K562 (cell line): ENCODE data around the gene PLEKHN1. TPM values are rescaled to one million over a fixed set of nuclear protein-coding genes. Genes with fewer than 3 reads are reported as not detected.
A peak's percentile ranks its signal among the peaks of the same experiment; 100 is the strongest.

Experiments
- ATAC-seq: fragments of 200-7000 bp; cut with Tn5 transposase; 3 replicates; pipeline ENCODE4 v1.9.1; 2020; ENCODE audit warnings: moderate library complexity
- BruUV-seq: library from RNA; stranded (reverse); fragments of 400-500 nt; replicated peaks from 2 replicates; lab custom pipeline; 2021; lab: Mats Ljungman, UMichigan
- CTCF ChIA-PET: fragments of 300-600 bp; formaldehyde crosslinking; extraction: SDS; loops from one replicate; lab custom pipeline; 2021; ENCODE audit warnings: low intra/inter-chr PET ratio; lab: Yijun Ruan, JAX
- POLR2A ChIA-PET: fragments of 300-600, 350-650 bp; sonication (Branson Sonifier 250); formaldehyde crosslinking; extraction: SDS; loops from one replicate; lab custom pipeline; 2021; ENCODE audit warnings: antibody characterized with exemption, inconsistent platforms; lab: Yijun Ruan, JAX
- DNase-seq, 4 experiments: peaks; one replicate each; pipeline versions ENCODE4 v3.0.0 to v3.0.0-alpha.2; 2011 to 2018; ENCODE audit warnings: low spot score in 3 of 4, mixed read lengths in 3 of 4; ENCODE audit errors: extremely low read depth in 1 of 4
- FAIRE-seq: peaks from 2 replicates; lab custom pipeline; 2011; peaks lifted over from hg19 to GRCh38; lab: Jason Lieb, UNC
- H2AFZ ChIP-seq: 2 replicates; pipeline ENCODE4 v1.6.0; 2011; ENCODE audit warnings: low read depth, low read length, control low read depth, inconsistent platforms
- H3K27ac ChIP-seq: fragments of 200-600 bp; 3 replicates; pipeline ENCODE4 v1.8.0; 2011; ENCODE audit warnings: low read depth, mild to moderate bottlenecking, control low read depth, inconsistent platforms, low read length, moderate library complexity, mixed read lengths; ENCODE audit errors: extremely low read depth
- H3K27me3 ChIP-seq, 2 experiments: fragments of 300-600 bp in 1 of 2; 2 replicates in 1 of 2; 3 replicates in 1 of 2; pipeline versions ENCODE4 v1.6.0 to v1.8.0; 2011; ENCODE audit warnings: inconsistent platforms in 2 of 2, low read length in 2 of 2, mild to moderate bottlenecking in 1 of 2, mixed read lengths in 1 of 2, moderate library complexity in 1 of 2; ENCODE audit not compliant: control insufficient read depth in 2 of 2, insufficient read depth in 2 of 2
- H3K36me3 ChIP-seq: fragments of 300-600 bp; 3 replicates; pipeline ENCODE4 v1.8.0; 2011; ENCODE audit warnings: mild to moderate bottlenecking, low read length, inconsistent platforms; ENCODE audit not compliant: control insufficient read depth, insufficient read depth
- H3K4me1 ChIP-seq, 2 experiments: fragments of 200-600 bp in 1 of 2; replicated peaks in 1 of 2; 2 replicates in 1 of 2; 3 replicates in 1 of 2; pipeline versions ENCODE4 v1.5.1 to v1.8.0; 2011; ENCODE audit warnings: inconsistent platforms in 2 of 2, low read length in 2 of 2, mild to moderate bottlenecking in 1 of 2, mixed read lengths in 1 of 2, moderate library complexity in 1 of 2; ENCODE audit not compliant: control insufficient read depth in 2 of 2, insufficient read depth in 2 of 2
- H3K4me2 ChIP-seq: 2 replicates; pipeline ENCODE4 v1.6.1; 2011; ENCODE audit warnings: low read length, control low read depth, inconsistent platforms, mixed read lengths; ENCODE audit not compliant: insufficient read depth
- H3K4me3 ChIP-seq: fragments of 200-600 bp; sonication (generic), shearing (Covaris generic); 2 replicates; pipeline ENCODE4 v1.5.1; 2016; ENCODE audit warnings: control low read depth, inconsistent platforms
- H3K79me2 ChIP-seq: fragments of 200-600 bp; 3 replicates; pipeline ENCODE4 v1.8.0; 2011; ENCODE audit warnings: low read length, inconsistent platforms; ENCODE audit not compliant: control insufficient read depth, insufficient read depth
- H3K9ac ChIP-seq, 2 experiments: 2 replicates each; pipeline versions ENCODE4 v1.6.0 to v1.6.1; 2011; ENCODE audit warnings: low read depth in 2 of 2, low read length in 2 of 2, control low read depth in 1 of 2, inconsistent platforms in 1 of 2, mild to moderate bottlenecking in 1 of 2, mixed read lengths in 1 of 2; ENCODE audit not compliant: insufficient read depth in 1 of 2
- H3K9me1 ChIP-seq: one replicate; pipeline ENCODE4 v1.6.0; 2011; ENCODE audit warnings: inconsistent platforms, mild to moderate bottlenecking, low read length, moderate library complexity; ENCODE audit not compliant: control insufficient read depth, insufficient read depth
- H3K9me3 ChIP-seq: replicated peaks from 2 replicates; pipeline ENCODE4 v1.5.1; 2011; ENCODE audit warnings: low read depth, low read length, inconsistent platforms; ENCODE audit not compliant: control insufficient read depth, insufficient read depth
- H4K20me1 ChIP-seq: replicated peaks from 2 replicates; pipeline ENCODE4 v1.6.1; 2011; ENCODE audit warnings: low read length, inconsistent platforms, mixed read lengths; ENCODE audit not compliant: control insufficient read depth, insufficient read depth
- BCOR ChIP-seq: fragments of 450-650 bp; IDR thresholded peaks from 2 replicates; pipeline ENCODE4 v1.6.1; 2016
- CBFB ChIP-seq: sonication (generic); formaldehyde crosslinking; IDR thresholded peaks from 2 replicates; pipeline ENCODE4 v1.4.0; 2020; ENCODE audit warnings: mild to moderate bottlenecking, missing genetic modification reagents
- FOS ChIP-seq: IDR thresholded peaks from 3 replicates; pipeline ENCODE4 v1.6.1; 2011; ENCODE audit not compliant: insufficient read length; ENCODE audit errors: extremely low read depth
- KLF1 ChIP-seq: fragments of 450-650 bp; IDR thresholded peaks from 2 replicates; pipeline ENCODE4 v1.6.1; 2016; ENCODE audit warnings: missing genetic modification characterization, missing compliant biosample characterization
- MTF1 ChIP-seq: fragments of 250-450 bp; sonication (Bioruptor Pico); IDR thresholded peaks from 2 replicates; pipeline ENCODE4 v1.9.0; 2021; ENCODE audit warnings: moderate library complexity, mild to moderate bottlenecking, inconsistent platforms, borderline replicate concordance
- POLR2G ChIP-seq: fragments of 200-400 bp; formaldehyde crosslinking; IDR thresholded peaks from 2 replicates; pipeline ENCODE4 v1.6.1; 2017; ENCODE audit warnings: low read depth, mild to moderate bottlenecking, antibody characterized with exemption, low read length, moderate library complexity
- RBFOX2 ChIP-seq: fragments of 200-400 bp; formaldehyde crosslinking; IDR thresholded peaks from 2 replicates; pipeline ENCODE4 v1.6.1; 2017; ENCODE audit warnings: low read depth, mild to moderate bottlenecking, low read length, moderate library complexity
- SIN3A ChIP-seq, 2 experiments: fragments of 150-350 bp in 1 of 2; IDR thresholded peaks; 2 replicates each; pipeline ENCODE4 v1.6.1; 2011 to 2016; ENCODE audit warnings: borderline replicate concordance in 2 of 2, low read depth in 2 of 2, low read length in 2 of 2, mild to moderate bottlenecking in 2 of 2, moderate library complexity in 2 of 2; ENCODE audit not compliant: control insufficient read depth in 1 of 2
- ZC3H4 ChIP-seq: sonication (generic); formaldehyde crosslinking; IDR thresholded peaks from 2 replicates; pipeline ENCODE4 v1.9.0; 2021; ENCODE audit warnings: missing genetic modification reagents, borderline replicate concordance
- ZNF12 ChIP-seq: sonication (generic); formaldehyde crosslinking; IDR thresholded peaks from 2 replicates; pipeline ENCODE4 v1.4.0; 2020; ENCODE audit warnings: mild to moderate bottlenecking, missing genetic modification reagents
- ZNF444 ChIP-seq: fragments of 250-450 bp; sonication (Bioruptor Pico); IDR thresholded peaks from 2 replicates; pipeline ENCODE4 v1.4.0; 2020; ENCODE audit warnings: mild to moderate bottlenecking, moderate library complexity
- WGBS: fragments of 100-300 bp; shearing (Covaris generic); methylation state at CpG from one replicate; pipeline ENCODE4 v1.1.6; 2016; ENCODE audit warnings: low coverage, mixed read lengths; ENCODE audit not compliant: insufficient coverage; ENCODE audit errors: missing lambda C conversion rate; 5-methylcytosine and 5-hydroxymethylcytosine counted together
- in situ Hi-C: fragments of 300-500 bp; cut with MboI; formaldehyde crosslinking; loops from 4 replicates; pipeline ENCODE4 v1.15.0; 2018; ENCODE audit warnings: inconsistent platforms, mixed read lengths
- intact Hi-C: fragments of 100-400 bp; cut with micrococcal nuclease; formaldehyde crosslinking; loops from 2 replicates; pipeline ENCODE4 v1.14.2; 2022
- polyA plus RNA-seq, 8 experiments: library from polyadenylated mRNA; depleted of rRNA in 4 of 8; stranded (reverse) in 5 of 8; unstranded in 3 of 8; fragments of >200 nt; fragmentation: Nextera tagmentation in 2 of 8; fragmentation: Illumina TruSeq in 1 of 8; extraction: Ambion mirVana in 2 of 8; extraction: Trizol in 1 of 8; gene quantifications; 2 replicates each; pipeline versions ENCODE4 v1.2.1 to v1.2.3, GENCODE V29; 2011 to 2014; ENCODE audit warnings: inconsistent platforms in 1 of 8, missing spikeins in 1 of 8
- total RNA-seq, 7 experiments: library from RNA; depleted of rRNA in 6 of 7; stranded (reverse); fragments of >200 nt in 6 of 7; fragmentation: Illumina TruSeq in 2 of 7; extraction: Trizol in 2 of 7; gene quantifications; 2 replicates each; pipeline versions ENCODE4 v1.2.1 to v1.2.3, GENCODE V29; 2011 to 2021; ENCODE audit warnings: low replicate concordance in 1 of 7
- TF ChIP-seq, protein P1 (sequence below): sonication (generic); formaldehyde crosslinking; IDR thresholded peaks from 2 replicates; pipeline ENCODE4 v1.8.0; 2022; ENCODE audit warnings: missing genetic modification reagents, mild to moderate bottlenecking, borderline replicate concordance

The PLEKHN1 gene
- total and polyA plus RNA-seq, 9 of the 15 experiments (the other 6 are each of a cell fraction or from before 2014, with no cell fraction given) = 0.07 to 1.5 (median 0.13) TPM; not detected in 2

GRCh38 chr1:956636-957035, 9.6 kb upstream of the PLEKHN1 start:
- Histone ChIP-seq H2AFZ (no peak overlapping the region), H3K9me3 (no peaks in the 10 kb centered on the region), H3K27ac (no peak overlapping the region), H3K4me1 (peaks cover 11 to 68% of the 10 kb centered on the region in 2 experiments), H3K9ac (no peak overlapping the region; a peak in 1 of 4 replicates), H4K20me1 (peaks cover 7% of the 10 kb centered on the region), H3K4me3 (no peak overlapping the region), H3K36me3 (peaks cover 66% of the 10 kb centered on the region), H3K9me1 (no peaks in the 10 kb centered on the region), H3K79me2 (peaks cover 44% of the 10 kb centered on the region), H3K4me2 (no peak overlapping the region), H3K27me3 (no peaks in the 10 kb centered on the region)
- intact Hi-C loops (no loop called here), in situ Hi-C loops (no loop called here)
- TF ChIP-seq ZNF12 (CRISPR knock-in tag) (no peak), MTF1 (CRISPR knock-in tag) (no peak), FOS (no peak), ZNF444 (CRISPR knock-in tag) (no peak), CBFB (no peak), RBFOX2 (peak; percentile 48; the same call in 1 of the 2 replicates), SIN3A (IDR thresholded peaks at IDR 0.05; ENCODE audit: borderline replicate concordance in 2 of 2, control insufficient read depth in 1 of 2, low read depth in 2 of 2, low read length in 2 of 2) (no peak), KLF1 (tag) (no peak), BCOR (no peak), ZC3H4 (CRISPR knock-in tag) (no peak), POLR2G (0 out of 2 replicates have a peak, but pooled peaks have one; percentile 21)
- TF ChIP-seq, protein P1, sequence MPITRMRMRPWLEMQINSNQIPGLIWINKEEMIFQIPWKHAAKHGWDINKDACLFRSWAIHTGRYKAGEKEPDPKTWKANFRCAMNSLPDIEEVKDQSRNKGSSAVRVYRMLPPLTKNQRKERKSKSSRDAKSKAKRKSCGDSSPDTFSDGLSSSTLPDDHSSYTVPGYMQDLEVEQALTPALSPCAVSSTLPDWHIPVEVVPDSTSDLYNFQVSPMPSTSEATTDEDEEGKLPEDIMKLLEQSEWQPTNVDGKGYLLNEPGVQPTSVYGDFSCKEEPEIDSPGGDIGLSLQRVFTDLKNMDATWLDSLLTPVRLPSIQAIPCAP = no peak
- ChIA-PET CTCF (no interaction called here), POLR2A (interaction anchor here (0.7 kb wide), 1 partner anchor 300 kb away, joined by 3 read pairs; no protein-coding TSS in a partner anchor)
- ATAC-seq (no peak), FAIRE-seq (no peak), DNase-seq (no peak)
- no TSS peak for BruUV-seq
- WGBS = 94% methylated on average over 11 of the region's 11 CpGs
